K562 (cell line): ENCODE results near the gene FOXD2. TPM values are rescaled to one million over a fixed set of nuclear protein-coding genes. Genes with fewer than 3 reads are reported as not detected.

Experiments used
- GATA2 ChIP-seq: sonication (generic); formaldehyde crosslinking; IDR thresholded peaks from 2 replicates; pipeline ENCODE4 v1.4.0; 2020; ENCODE audit warnings: mild to moderate bottlenecking, missing genetic modification reagents
- GTF2A2 ChIP-seq: IDR thresholded peaks from 2 replicates; pipeline ENCODE4 v1.6.1; 2016; ENCODE audit warnings: mild to moderate bottlenecking, missing genetic modification characterization, missing compliant biosample characterization
- JUN ChIP-seq, 2 experiments: sonication (generic) in 1 of 2; formaldehyde crosslinking in 1 of 2; IDR thresholded peaks; 2 replicates each; pipeline versions ENCODE4 v1.6.1 to v1.8.0; 2012 to 2022; ENCODE audit warnings: borderline replicate concordance in 2 of 2, mild to moderate bottlenecking in 2 of 2, improper control_type of control experiment in 1 of 2, low read depth in 1 of 2, low read length in 1 of 2, missing genetic modification reagents in 1 of 2
- NR2F6 ChIP-seq: fragments of 450-650 bp; formaldehyde crosslinking; IDR thresholded peaks from 2 replicates; pipeline ENCODE4 v1.4.0; 2020; ENCODE audit warnings: mild to moderate bottlenecking
- RB1 ChIP-seq: fragments of 450-650 bp; IDR thresholded peaks from 2 replicates; pipeline ENCODE4 v1.6.1; 2017; ENCODE audit warnings: low read depth, mild to moderate bottlenecking
- RBBP5 ChIP-seq: fragments of 200-600 bp; sonication (generic); IDR thresholded peaks from 2 replicates; pipeline ENCODE4 v1.6.1; 2012; ENCODE audit warnings: borderline replicate concordance, mild to moderate bottlenecking, low read length, control low read depth, inconsistent platforms; ENCODE audit not compliant: insufficient read depth, poor library complexity, severe bottlenecking
- SNRNP70 ChIP-seq: fragments of 200-400 bp; formaldehyde crosslinking; optimal IDR thresholded peaks from 2 replicates; pipeline ENCODE3; 2017; ENCODE audit warnings: low read depth, low read length
- SP2 ChIP-seq: IDR thresholded peaks from 2 replicates; pipeline ENCODE4 v1.6.1; 2011; ENCODE audit warnings: mild to moderate bottlenecking, low read depth, low read length, moderate library complexity; ENCODE audit not compliant: poor library complexity, severe bottlenecking; ENCODE audit errors: extremely low read depth
- ZNF12 ChIP-seq: sonication (generic); formaldehyde crosslinking; IDR thresholded peaks from 2 replicates; pipeline ENCODE4 v1.4.0; 2020; ENCODE audit warnings: mild to moderate bottlenecking, missing genetic modification reagents
- ZNF695 ChIP-seq: fragments of 450-650 bp; formaldehyde crosslinking; IDR thresholded peaks from 2 replicates; pipeline ENCODE4 v1.4.0; 2020; ENCODE audit warnings: mild to moderate bottlenecking, moderate library complexity
- ZNF766 ChIP-seq: fragments of 200-800 bp; sonication (Bioruptor generic); conservative IDR thresholded peaks from 2 replicates; pipeline ENCODE4 v1.6.1; 2016; ENCODE audit warnings: missing genetic modification characterization, missing compliant biosample characterization
- ZNF778 ChIP-seq: fragments of 450-650 bp; formaldehyde crosslinking; IDR thresholded peaks from 2 replicates; pipeline ENCODE4 v1.4.0; 2020; ENCODE audit warnings: mild to moderate bottlenecking, moderate library complexity
- polyA plus RNA-seq, 8 experiments: library from polyadenylated mRNA; depleted of rRNA in 4 of 8; stranded (reverse) in 5 of 8; unstranded in 3 of 8; fragments of >200 nt; fragmentation: Nextera tagmentation in 2 of 8; fragmentation: Illumina TruSeq in 1 of 8; extraction: Ambion mirVana in 2 of 8; extraction: Trizol in 1 of 8; gene quantifications; 2 replicates each; pipeline versions ENCODE4 v1.2.1 to v1.2.3, GENCODE V29; 2011 to 2014; ENCODE audit warnings: inconsistent platforms in 1 of 8, missing spikeins in 1 of 8
- total RNA-seq, 7 experiments: library from RNA; depleted of rRNA in 6 of 7; stranded (reverse); fragments of >200 nt in 6 of 7; fragmentation: Illumina TruSeq in 2 of 7; extraction: Trizol in 2 of 7; gene quantifications; 2 replicates each; pipeline versions ENCODE4 v1.2.1 to v1.2.3, GENCODE V29; 2011 to 2021; ENCODE audit warnings: low replicate concordance in 1 of 7
- TF ChIP-seq, protein P1 (sequence below), 3 experiments: IDR thresholded peaks in 2 of 3; conservative IDR thresholded peaks in 1 of 3; 2 replicates each; pipeline ENCODE4 v1.5.1; 2011 to 2012; ENCODE audit warnings: low read length in 3 of 3, mild to moderate bottlenecking in 3 of 3, control low read depth in 2 of 3, improper control_type of control experiment in 1 of 3, inconsistent platforms in 1 of 3, low read depth in 1 of 3, mixed read lengths in 1 of 3, moderate library complexity in 1 of 3; ENCODE audit not compliant: insufficient read depth in 2 of 3
- TF ChIP-seq, protein P2 (sequence below): fragments of 250-450 bp; sonication (Bioruptor Pico); IDR thresholded peaks from 2 replicates; pipeline ENCODE4 v1.5.0; 2021

The FOXD2 gene
- total and polyA plus RNA-seq, 9 of the 15 experiments (the other 6 are each of a cell fraction or from before 2014, with no cell fraction given): 0.06 to 1.2 (median 0.22) TPM

DNA sequence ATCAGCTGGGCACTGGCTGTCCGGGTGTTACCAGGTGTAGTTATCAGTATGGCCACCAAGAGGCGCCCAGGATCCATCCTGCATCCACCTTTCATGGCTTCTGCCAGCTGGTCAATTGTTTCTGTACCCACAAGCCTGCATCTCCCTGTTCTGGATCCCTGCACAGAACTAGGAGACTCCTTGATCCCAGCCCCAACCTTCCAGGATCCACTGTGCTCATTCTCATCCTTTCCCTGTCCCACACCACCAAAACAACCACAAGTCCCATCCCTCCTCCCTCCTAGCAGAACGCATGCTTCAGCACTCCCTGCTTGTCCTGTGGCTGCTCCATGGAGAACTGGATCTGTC lies 49.0 kb upstream of the FOXD2 start (continued):
- TF ChIP-seq ZNF12 (CRISPR knock-in tag) (no peak), RBBP5 (no peak), NR2F6 (CRISPR knock-in tag) (no peak), SNRNP70 (no peak), RB1 (peak; percentile 59; the same call in 1 of the 2 replicates), GATA2 (no peak), JUN (IDR thresholded peaks at IDR 0.05; ENCODE audit: borderline replicate concordance, low read depth, low read length) (no peak), JUN (CRISPR knock-in tag; IDR thresholded peaks at IDR 0.05; ENCODE audit: borderline replicate concordance) (no peak), SP2 (no peak), GTF2A2 (no peak), ZNF778 (no peak), ZNF766 (CRISPR knock-in tag) (no peak), ZNF695 (no peak)
- TF ChIP-seq, protein P1, sequence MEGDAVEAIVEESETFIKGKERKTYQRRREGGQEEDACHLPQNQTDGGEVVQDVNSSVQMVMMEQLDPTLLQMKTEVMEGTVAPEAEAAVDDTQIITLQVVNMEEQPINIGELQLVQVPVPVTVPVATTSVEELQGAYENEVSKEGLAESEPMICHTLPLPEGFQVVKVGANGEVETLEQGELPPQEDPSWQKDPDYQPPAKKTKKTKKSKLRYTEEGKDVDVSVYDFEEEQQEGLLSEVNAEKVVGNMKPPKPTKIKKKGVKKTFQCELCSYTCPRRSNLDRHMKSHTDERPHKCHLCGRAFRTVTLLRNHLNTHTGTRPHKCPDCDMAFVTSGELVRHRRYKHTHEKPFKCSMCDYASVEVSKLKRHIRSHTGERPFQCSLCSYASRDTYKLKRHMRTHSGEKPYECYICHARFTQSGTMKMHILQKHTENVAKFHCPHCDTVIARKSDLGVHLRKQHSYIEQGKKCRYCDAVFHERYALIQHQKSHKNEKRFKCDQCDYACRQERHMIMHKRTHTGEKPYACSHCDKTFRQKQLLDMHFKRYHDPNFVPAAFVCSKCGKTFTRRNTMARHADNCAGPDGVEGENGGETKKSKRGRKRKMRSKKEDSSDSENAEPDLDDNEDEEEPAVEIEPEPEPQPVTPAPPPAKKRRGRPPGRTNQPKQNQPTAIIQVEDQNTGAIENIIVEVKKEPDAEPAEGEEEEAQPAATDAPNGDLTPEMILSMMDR (IDR thresholded peaks at IDR 0.05 in 2 of 3, conservative IDR thresholded peaks at IDR 0.05 in 1 of 3; ENCODE audit: insufficient read depth in 2 of 3, low read depth in 1 of 3, low read length in 3 of 3): peak; percentile 92 to 96 (median 94)
- TF ChIP-seq, protein P2, sequence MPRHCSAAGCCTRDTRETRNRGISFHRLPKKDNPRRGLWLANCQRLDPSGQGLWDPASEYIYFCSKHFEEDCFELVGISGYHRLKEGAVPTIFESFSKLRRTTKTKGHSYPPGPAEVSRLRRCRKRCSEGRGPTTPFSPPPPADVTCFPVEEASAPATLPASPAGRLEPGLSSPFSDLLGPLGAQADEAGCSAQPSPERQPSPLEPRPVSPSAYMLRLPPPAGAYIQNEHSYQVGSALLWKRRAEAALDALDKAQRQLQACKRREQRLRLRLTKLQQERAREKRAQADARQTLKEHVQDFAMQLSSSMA (CRISPR knock-in tag): no peak
